Astrocyte of the spinal cord (primary cell): ENCODE results near the gene CUEDC1.

Experiments used
- DNase-seq: peaks from one replicate; pipeline ENCODE4 v3.0.0; 2011; ENCODE audit warnings: low read depth, low spot score
- H3K4me3 ChIP-seq: 2 replicates; pipeline ENCODE4 v1.5.1; 2011; ENCODE audit warnings: low read depth, mild to moderate bottlenecking, low read length, moderate library complexity
- CTCF ChIP-seq: IDR thresholded peaks from 2 replicates; pipeline ENCODE4 v1.5.1; 2012; ENCODE audit warnings: low read depth, mild to moderate bottlenecking, low read length, inconsistent platforms
- in situ Hi-C: cut with HindIII; loops from 2 replicates; pipeline ENCODE4 v1.10.0; 2017; ENCODE audit warnings: low sequenced_read_pairs

Gene CUEDC1

GRCh38 chr17:57999010-57999495 lies 43.8 kb upstream of the CUEDC1 start:
- in situ Hi-C loops = no loop called here
- TF ChIP-seq CTCF = no peak
- H3K4me3 ChIP-seq = no peak overlapping the region
- no peak for DNase-seq

GRCh38 chr17:57997085-57997809 lies 42.0 kb upstream of the CUEDC1 start:
- no peak for TF ChIP-seq CTCF
- in situ Hi-C loops = no loop called here
- H3K4me3 ChIP-seq = no peak overlapping the region
- no peak for DNase-seq

- in situ Hi-C loops = no loop called here
- H3K4me3 ChIP-seq = no peak overlapping the region
- peak; percentile 63 for TF ChIP-seq CTCF
- peak; percentile 82 for DNase-seq
These were observed 40.1 kb upstream of the CUEDC1 start for GRCh38 chr17:57995076-57995956.

- in situ Hi-C loops = no loop called here
- no peak for TF ChIP-seq CTCF
These were observed 39.2 kb upstream of the CUEDC1 start for GRCh38 chr17:57994436-57994835.

GRCh38 chr17:57993471-57994365 lies 38.5 kb upstream of the CUEDC1 start:
- TF ChIP-seq CTCF = no peak
- no peak overlapping the region for H3K4me3 ChIP-seq
- DNase-seq = no peak
- in situ Hi-C loops = no loop called here

More at GRCh38 chr17:57994436-57994835, 39.2 kb upstream of the CUEDC1 start:
- no peak for DNase-seq
- no peak overlapping the region for H3K4me3 ChIP-seq

GRCh38 chr17:57991537-57991936 lies 36.3 kb upstream of the CUEDC1 start:
- in situ Hi-C loops = no loop called here
- DNase-seq = no peak
- no peak overlapping the region for H3K4me3 ChIP-seq
- TF ChIP-seq CTCF = no peak
